Skin of body (tissue), 3 donors: ENCODE results near the gene PRRT2. TPM values are rescaled to one million over a fixed set of nuclear protein-coding genes. Genes with fewer than 3 reads are reported as not detected.

Experiments used
- DNase-seq: peaks from one replicate; lab custom pipeline; 2025; lab: John Stamatoyannopoulos, UW
- small RNA-seq: library from RNA; depleted of rRNA; stranded (forward); fragments of <200 nt; gene quantifications from one replicate; pipeline ENCODE3, GENCODE V24; 2014; ENCODE audit warnings: low replicate concordance
- total RNA-seq: library from RNA; depleted of rRNA; stranded (reverse); fragments of >200 nt; gene quantifications from one replicate; pipeline ENCODE4 v1.2.3, GENCODE V29; 2014

PRRT2 gene
- total RNA-seq, 1 donor from 2014 or later = 3.6 TPM

DNA sequence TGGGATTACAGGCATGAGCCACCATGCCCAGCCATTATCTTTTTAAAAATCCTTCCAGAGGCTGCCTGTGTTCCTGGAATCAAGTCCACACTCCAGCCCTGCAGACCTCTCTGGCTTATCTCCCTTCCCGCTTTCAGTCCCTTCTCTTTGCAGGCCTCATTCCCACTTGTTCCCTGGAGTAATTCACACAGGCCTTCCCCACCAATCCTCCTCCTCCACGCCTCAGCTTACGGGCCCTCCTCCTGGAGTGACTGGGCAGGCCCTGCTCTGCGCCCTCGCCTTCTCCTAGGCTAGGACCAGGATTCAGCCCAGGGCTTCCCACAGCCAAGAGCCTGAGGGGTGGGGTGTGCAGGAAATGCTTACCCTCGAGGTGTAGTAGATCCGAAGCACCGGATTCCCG is 48.2 kb downstream of the PRRT2 start:
- no peak for DNase-seq

GRCh38 chr16:29862383-29862883 is 50.4 kb downstream of the PRRT2 start:
- no peak for DNase-seq

- DNase-seq = peak; percentile 96
Observed at GRCh38 chr16:29862884-29863668, 51.1 kb downstream of the PRRT2 start, which contains the start of gene CDIPT. TSS of gene CDIPT (minus strand) at chr16:29863226. CDS start at chr16:29862857, 369 bp downstream.

DNA sequence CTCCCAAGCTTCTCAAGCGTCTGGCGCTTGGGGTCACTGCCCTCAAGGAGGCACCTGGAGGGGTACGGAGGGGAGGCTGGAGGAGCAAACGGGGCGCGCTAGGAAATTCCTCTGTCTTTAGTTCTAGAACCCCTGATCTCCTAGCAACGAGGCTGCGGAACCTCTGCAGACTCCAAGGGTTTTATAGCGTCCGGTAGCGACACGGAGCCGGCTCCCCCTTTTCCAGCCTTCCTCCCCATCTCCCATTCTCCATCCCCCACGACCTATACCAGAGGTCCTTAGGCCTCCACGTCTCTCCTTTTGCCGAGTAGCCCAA is 51.6 kb downstream of the PRRT2 start:
- DNase-seq = no peak

- DNase-seq = no peak
Observed at GRCh38 chr16:29864205-29864604, 52.2 kb downstream of the PRRT2 start.

Small RNA genes lying within 50 kb of the gene (small RNA-seq; reads per million reads assigned to genes)
- gene AC009133.6 (not detected), gene AC120114.4 (not detected)

Other genes with a start within 250 kb of the PRRT2 start
- 2.8 TPM for gene SPN, start 148.9 kb upstream of the PRRT2 start, total RNA-seq
- gene QPRT, start 133.0 kb upstream of the PRRT2 start, total RNA-seq = 16.1 TPM
- 0.99 TPM for gene C16orf54, start 66.2 kb upstream of the PRRT2 start, total RNA-seq
- gene ZG16, start 33.9 kb upstream of the PRRT2 start, total RNA-seq = not detected
- 40.7 TPM for gene KIF22, start 21.4 kb upstream of the PRRT2 start, total RNA-seq
- 93.1 TPM for gene MAZ, start 5.7 kb upstream of the PRRT2 start, total RNA-seq
- 19.3 TPM for gene PAGR1, start 4.0 kb downstream of the PRRT2 start, total RNA-seq
- gene MVP, start 8.3 kb downstream of the PRRT2 start, total RNA-seq = 24.9 TPM
- 31.1 TPM for gene CDIPT, start 51.0 kb downstream of the PRRT2 start, total RNA-seq
- 2.9 TPM for gene SEZ6L2, start 87.4 kb downstream of the PRRT2 start, total RNA-seq
- gene ASPHD1, start 88.3 kb downstream of the PRRT2 start, total RNA-seq = 0.39 TPM
- gene KCTD13, start 114.0 kb downstream of the PRRT2 start, total RNA-seq = 6.9 TPM
- 30.3 TPM for gene TMEM219, start 149.9 kb downstream of the PRRT2 start, total RNA-seq
- 24.5 TPM for gene TAOK2, start 161.7 kb downstream of the PRRT2 start, total RNA-seq
- 11.4 TPM for gene HIRIP3, start 183.4 kb downstream of the PRRT2 start, total RNA-seq
- 22.3 TPM for gene INO80E, start 184.0 kb downstream of the PRRT2 start, total RNA-seq
- 1.5 TPM for gene DOC2A, start 198.8 kb downstream of the PRRT2 start, total RNA-seq
- not detected for gene C16orf92, start 211.0 kb downstream of the PRRT2 start, total RNA-seq
- not detected for gene TLCD3B, start 219.1 kb downstream of the PRRT2 start, total RNA-seq